Head of caudate nucleus (tissue), 42 donors: ENCODE data around the gene TYK2.
"Not testable (repeated sequence)": the region's sequence is repeated elsewhere in the genome, so short reads cannot be mapped to it uniquely, and the experiment has no call there.

Experiments
- DNase-seq, 42 donors: peaks; one replicate each; pipeline versions ENCODE4 v3.0.0 to v3.0.0-alpha.2; 2020 to 2021; ENCODE audit warnings: mixed read lengths in 7 of 42
- intact Hi-C: fragments of 100-400 bp; cut with DNase I; formaldehyde crosslinking; loops from one replicate; pipeline ENCODE4 v1.15.0; 2022

Gene TYK2

GRCh38 chr19:10346509-10346908, 33.9 kb downstream of the TYK2 start:
- intact Hi-C loops = no loop called here
- DNase-seq = peak in 10 of 42 donors; percentile 4 to 47 (median 26)

- DNase-seq = no peak
- intact Hi-C loops = no loop called here
These were observed 35.6 kb downstream of the TYK2 start for GRCh38 chr19:10344780-10345179.

GRCh38 chr19:10343495-10343894, 36.9 kb downstream of the TYK2 start:
- DNase-seq = no peak
- intact Hi-C loops = no loop called here

GRCh38 chr19:10339977-10340376, 40.4 kb downstream of the TYK2 start:
- intact Hi-C loops = loop anchor here (10.0 kb wide), 1 partner anchor 45 kb away; the partner anchor contains the start of gene TYK2
- DNase-seq = no peak

GRCh38 chr19:10339380-10339960, 40.9 kb downstream of the TYK2 start, which contains the start of gene ICAM3:
Gene ICAM3, minus strand, starts transcription at chr19:10339624. Its CDS starts 10 bp downstream, at chr19:10339614.
- peak in 1 of 42 donors; percentile 33 for DNase-seq
- intact Hi-C loops = loop anchor here (10.0 kb wide), 1 partner anchor 45 kb away; the partner anchor contains the start of gene TYK2

GRCh38 chr19:10338940-10339339, 41.4 kb downstream of the TYK2 start:
- no peak for DNase-seq

GRCh38 chr19:10336725-10337124, 43.6 kb downstream of the TYK2 start:
- intact Hi-C loops = loop anchor here (10.0 kb wide), 1 partner anchor 48 kb away; the partner anchor contains the start of gene TYK2
- DNase-seq = not testable (repeated sequence)

More at GRCh38 chr19:10338940-10339339, 41.4 kb downstream of the TYK2 start:
- intact Hi-C loops = loop anchor here (10.0 kb wide), 1 partner anchor 46 kb away; the partner anchor contains the start of gene TYK2

GRCh38 chr19:10335352-10335985, 44.9 kb downstream of the TYK2 start:
- intact Hi-C loops = loop anchor here (10.0 kb wide), 1 partner anchor 49 kb away; the partner anchor contains the start of gene TYK2
- DNase-seq = peak in 18 of 42 donors; percentile 11 to 57 (median 34)

- intact Hi-C loops = loop anchor here (10.0 kb wide), 1 partner anchor 50 kb away; the partner anchor contains the start of gene TYK2
- peak; percentile 47 to 88 (median 74) for DNase-seq
These were observed 45.6 kb downstream of the TYK2 start for GRCh38 chr19:10334588-10335351.

GRCh38 chr19:10333758-10334587, 46.4 kb downstream of the TYK2 start:
- intact Hi-C loops = loop anchor here (2.0 to 10.0 kb wide), 2 partner anchors 19 to 51 kb away; partner anchors contain the start of gene TYK2
- DNase-seq = no peak

- DNase-seq = peak; percentile 96 to 99 (median 98)
- intact Hi-C loops = loop anchor here (2.0 to 10.0 kb wide), 2 partner anchors 18 to 52 kb away; partner anchors contain the start of gene TYK2
These were observed 47.2 kb downstream of the TYK2 start, which contains the start of gene RAVER1 for GRCh38 chr19:10332965-10333757. Gene RAVER1, minus strand, starts transcription at chr19:10333529. Its CDS starts 22 bp downstream, at chr19:10333507.

GRCh38 chr19:10332158-10332964, 48.0 kb downstream of the TYK2 start:
- intact Hi-C loops = loop anchor here (2.0 to 10.0 kb wide), 2 partner anchors 18 to 52 kb away; partner anchors contain the start of gene TYK2
- no peak for DNase-seq

GRCh38 chr19:10329555-10329954, 50.8 kb downstream of the TYK2 start:
- DNase-seq = no peak
- intact Hi-C loops = no loop called here

- no peak for DNase-seq
- intact Hi-C loops = no loop called here
These were observed 51.6 kb downstream of the TYK2 start for GRCh38 chr19:10328558-10329429.

GRCh38 chr19:10327793-10328192, 52.6 kb downstream of the TYK2 start:
- intact Hi-C loops = no loop called here
- no peak for DNase-seq

GRCh38 chr19:10325732-10326131, 54.6 kb downstream of the TYK2 start:
- intact Hi-C loops = no loop called here
- DNase-seq = no peak
